ENCODE data around the gene SENP7. TPM values are rescaled to one million over a fixed set of nuclear protein-coding genes. Genes with fewer than 3 reads are reported as not detected.

SENP7 gene
- polyA plus RNA-seq, 2 donors = 4.2 to 6.4 TPM

GRCh38 chr3:101527906-101528305, 14.9 kb upstream of the SENP7 start:
- H3K27me3 ChIP-seq (ENCODE audit: control insufficient read depth in 1 of 2, insufficient read depth in 2 of 2, low read length in 2 of 2) = no peaks in the 10 kb centered on the region
- WGBS, 2 donors = 10 to 35% methylated on average over 1 of the region's 1 CpG
- H3K9me3 ChIP-seq (ENCODE audit: control insufficient read depth in 2 of 2, insufficient read depth in 1 of 2, low read depth in 1 of 2, low read length in 1 of 2) = no peaks in the 10 kb centered on the region
- H3K4me3 ChIP-seq (ENCODE audit: low read depth in 1 of 2, low read length in 2 of 2) = no peak overlapping the region
- H3K27ac ChIP-seq (ENCODE audit: low read depth in 2 of 2, low read length in 1 of 2) = no peak overlapping the region
- no peaks in the 10 kb centered on the region for H3K4me1 ChIP-seq (ENCODE audit: control insufficient read depth in 2 of 2, insufficient read depth in 2 of 2, low read length in 1 of 2)
- H3K36me3 ChIP-seq (ENCODE audit: control insufficient read depth in 2 of 2, insufficient read depth in 2 of 2, low read length in 1 of 2) = no peaks in the 10 kb centered on the region

GRCh38 chr3:101527441-101527840, 14.4 kb upstream of the SENP7 start:
- Histone ChIP-seq H3K4me1 (ENCODE audit: control insufficient read depth in 2 of 2, insufficient read depth in 2 of 2, low read length in 1 of 2) (no peaks in the 10 kb centered on the region), H3K27me3 (ENCODE audit: control insufficient read depth in 1 of 2, insufficient read depth in 2 of 2, low read length in 2 of 2) (no peaks in the 10 kb centered on the region), H3K27ac (ENCODE audit: low read depth in 2 of 2, low read length in 1 of 2) (no peak overlapping the region), H3K9me3 (ENCODE audit: control insufficient read depth in 2 of 2, insufficient read depth in 1 of 2, low read depth in 1 of 2, low read length in 1 of 2) (no peaks in the 10 kb centered on the region), H3K36me3 (ENCODE audit: control insufficient read depth in 2 of 2, insufficient read depth in 2 of 2, low read length in 1 of 2) (no peaks in the 10 kb centered on the region), H3K4me3 (ENCODE audit: low read depth in 1 of 2, low read length in 2 of 2) (no peak overlapping the region)
- 70 to 78% methylated on average over 4 of the region's 4 CpGs for WGBS, 2 donors

- Histone ChIP-seq H3K27ac (ENCODE audit: low read depth in 2 of 2, low read length in 1 of 2) (no peak overlapping the region), H3K9me3 (ENCODE audit: control insufficient read depth in 2 of 2, insufficient read depth in 1 of 2, low read depth in 1 of 2, low read length in 1 of 2) (no peaks in the 10 kb centered on the region), H3K4me1 (ENCODE audit: control insufficient read depth in 2 of 2, insufficient read depth in 2 of 2, low read length in 1 of 2) (no peaks in the 10 kb centered on the region), H3K36me3 (ENCODE audit: control insufficient read depth in 2 of 2, insufficient read depth in 2 of 2, low read length in 1 of 2) (no peaks in the 10 kb centered on the region), H3K4me3 (ENCODE audit: low read depth in 1 of 2, low read length in 2 of 2) (no peak overlapping the region), H3K27me3 (ENCODE audit: control insufficient read depth in 1 of 2, insufficient read depth in 2 of 2, low read length in 2 of 2) (no peaks in the 10 kb centered on the region)
- 49 to 69% methylated on average over 4 of the region's 4 CpGs for WGBS, 2 donors
Measured at GRCh38 chr3:101521211-101521701, 8.2 kb upstream of the SENP7 start.

GRCh38 chr3:101519685-101520365, 6.8 kb upstream of the SENP7 start:
- Histone ChIP-seq H3K9me3 (ENCODE audit: control insufficient read depth in 2 of 2, insufficient read depth in 1 of 2, low read depth in 1 of 2, low read length in 1 of 2) (no peaks in the 10 kb centered on the region), H3K27ac (ENCODE audit: low read depth in 2 of 2, low read length in 1 of 2) (no peak overlapping the region), H3K27me3 (ENCODE audit: control insufficient read depth in 1 of 2, insufficient read depth in 2 of 2, low read length in 2 of 2) (no peaks in the 10 kb centered on the region), H3K36me3 (ENCODE audit: control insufficient read depth in 2 of 2, insufficient read depth in 2 of 2, low read length in 1 of 2) (no peaks in the 10 kb centered on the region), H3K4me1 (ENCODE audit: control insufficient read depth in 2 of 2, insufficient read depth in 2 of 2, low read length in 1 of 2) (no peaks in the 10 kb centered on the region), H3K4me3 (ENCODE audit: low read depth in 1 of 2, low read length in 2 of 2) (no peak overlapping the region)
- WGBS, 2 donors = 69 to 77% methylated on average over 6 of the region's 6 CpGs

- WGBS, 2 donors = 64 to 68% methylated on average over 3 of the region's 3 CpGs
- H3K27ac ChIP-seq (ENCODE audit: low read depth in 2 of 2, low read length in 1 of 2) = no peak overlapping the region
Measured at GRCh38 chr3:101518421-101518871, 5.4 kb upstream of the SENP7 start.

GRCh38 chr3:101513419-101513986, 491 bp upstream of the SENP7 start:
- 10 to 12% methylated on average over 12 of the region's 12 CpGs for WGBS, 2 donors
- H3K36me3 ChIP-seq (ENCODE audit: control insufficient read depth in 2 of 2, insufficient read depth in 2 of 2, low read length in 1 of 2) = no peaks in the 10 kb centered on the region
- no peaks in the 10 kb centered on the region for H3K4me1 ChIP-seq (ENCODE audit: control insufficient read depth in 2 of 2, insufficient read depth in 2 of 2, low read length in 1 of 2)
- no peaks in the 10 kb centered on the region for H3K9me3 ChIP-seq (ENCODE audit: control insufficient read depth in 2 of 2, insufficient read depth in 1 of 2, low read depth in 1 of 2, low read length in 1 of 2)
- no peaks in the 10 kb centered on the region for H3K27me3 ChIP-seq (ENCODE audit: control insufficient read depth in 1 of 2, insufficient read depth in 2 of 2, low read length in 2 of 2)
- H3K27ac ChIP-seq (ENCODE audit: low read depth in 2 of 2, low read length in 1 of 2) = peak overlapping the region; percentile 86 to 91
- H3K4me3 ChIP-seq (ENCODE audit: low read depth in 1 of 2, low read length in 2 of 2) = peak overlapping the region; percentile 69 to 98

More at GRCh38 chr3:101518421-101518871, 5.4 kb upstream of the SENP7 start:
- Histone ChIP-seq H3K36me3 (ENCODE audit: control insufficient read depth in 2 of 2, insufficient read depth in 2 of 2, low read length in 1 of 2) (no peaks in the 10 kb centered on the region), H3K27me3 (ENCODE audit: control insufficient read depth in 1 of 2, insufficient read depth in 2 of 2, low read length in 2 of 2) (no peaks in the 10 kb centered on the region), H3K9me3 (ENCODE audit: control insufficient read depth in 2 of 2, insufficient read depth in 1 of 2, low read depth in 1 of 2, low read length in 1 of 2) (no peaks in the 10 kb centered on the region), H3K4me1 (ENCODE audit: control insufficient read depth in 2 of 2, insufficient read depth in 2 of 2, low read length in 1 of 2) (no peaks in the 10 kb centered on the region), H3K4me3 (ENCODE audit: low read depth in 1 of 2, low read length in 2 of 2) (no peak overlapping the region)

- peak overlapping the region; percentile 86 to 91 for H3K27ac ChIP-seq (ENCODE audit: low read depth in 2 of 2, low read length in 1 of 2)
- WGBS, 2 donors = 0% methylated on average over 9 of the region's 9 CpGs
- no peaks in the 10 kb centered on the region for H3K27me3 ChIP-seq (ENCODE audit: control insufficient read depth in 1 of 2, insufficient read depth in 2 of 2, low read length in 2 of 2)
- H3K9me3 ChIP-seq (ENCODE audit: control insufficient read depth in 2 of 2, insufficient read depth in 1 of 2, low read depth in 1 of 2, low read length in 1 of 2) = no peaks in the 10 kb centered on the region
- no peaks in the 10 kb centered on the region for H3K36me3 ChIP-seq (ENCODE audit: control insufficient read depth in 2 of 2, insufficient read depth in 2 of 2, low read length in 1 of 2)
- no peaks in the 10 kb centered on the region for H3K4me1 ChIP-seq (ENCODE audit: control insufficient read depth in 2 of 2, insufficient read depth in 2 of 2, low read length in 1 of 2)
- peak overlapping the region; percentile 69 to 98 for H3K4me3 ChIP-seq (ENCODE audit: low read depth in 1 of 2, low read length in 2 of 2)
Measured at GRCh38 chr3:101512396-101512645, 691 bp downstream of the SENP7 start.

- Histone ChIP-seq H3K36me3 (ENCODE audit: control insufficient read depth in 2 of 2, insufficient read depth in 2 of 2, low read length in 1 of 2) (no peaks in the 10 kb centered on the region), H3K27ac (ENCODE audit: low read depth in 2 of 2, low read length in 1 of 2) (no peak overlapping the region), H3K9me3 (ENCODE audit: control insufficient read depth in 2 of 2, insufficient read depth in 1 of 2, low read depth in 1 of 2, low read length in 1 of 2) (no peaks in the 10 kb centered on the region), H3K4me3 (ENCODE audit: low read depth in 1 of 2, low read length in 2 of 2) (no peak overlapping the region), H3K4me1 (ENCODE audit: control insufficient read depth in 2 of 2, insufficient read depth in 2 of 2, low read length in 1 of 2) (no peaks in the 10 kb centered on the region), H3K27me3 (ENCODE audit: control insufficient read depth in 1 of 2, insufficient read depth in 2 of 2, low read length in 2 of 2) (no peaks in the 10 kb centered on the region)
- WGBS, 2 donors = 49 to 67% methylated on average over 3 of the region's 3 CpGs
Measured at GRCh38 chr3:101509811-101510210, 3.2 kb downstream of the SENP7 start.

GRCh38 chr3:101509281-101509680, 3.7 kb downstream of the SENP7 start:
- no peak overlapping the region for H3K27ac ChIP-seq (ENCODE audit: low read depth in 2 of 2, low read length in 1 of 2)
- H3K4me3 ChIP-seq (ENCODE audit: low read depth in 1 of 2, low read length in 2 of 2) = no peak overlapping the region
- no peaks in the 10 kb centered on the region for H3K9me3 ChIP-seq (ENCODE audit: control insufficient read depth in 2 of 2, insufficient read depth in 1 of 2, low read depth in 1 of 2, low read length in 1 of 2)
- H3K36me3 ChIP-seq (ENCODE audit: control insufficient read depth in 2 of 2, insufficient read depth in 2 of 2, low read length in 1 of 2) = no peaks in the 10 kb centered on the region
- 77 to 84% methylated on average over 3 of the region's 3 CpGs for WGBS, 2 donors
- H3K4me1 ChIP-seq (ENCODE audit: control insufficient read depth in 2 of 2, insufficient read depth in 2 of 2, low read length in 1 of 2) = no peaks in the 10 kb centered on the region
- H3K27me3 ChIP-seq (ENCODE audit: control insufficient read depth in 1 of 2, insufficient read depth in 2 of 2, low read length in 2 of 2) = no peaks in the 10 kb centered on the region

GRCh38 chr3:101501783-101502182, 11.2 kb downstream of the SENP7 start:
- Histone ChIP-seq H3K9me3 (ENCODE audit: control insufficient read depth in 2 of 2, insufficient read depth in 1 of 2, low read depth in 1 of 2, low read length in 1 of 2) (no peaks in the 10 kb centered on the region), H3K36me3 (ENCODE audit: control insufficient read depth in 2 of 2, insufficient read depth in 2 of 2, low read length in 1 of 2) (no peaks in the 10 kb centered on the region), H3K27me3 (ENCODE audit: control insufficient read depth in 1 of 2, insufficient read depth in 2 of 2, low read length in 2 of 2) (no peaks in the 10 kb centered on the region), H3K4me1 (ENCODE audit: control insufficient read depth in 2 of 2, insufficient read depth in 2 of 2, low read length in 1 of 2) (no peaks in the 10 kb centered on the region), H3K27ac (ENCODE audit: low read depth in 2 of 2, low read length in 1 of 2) (no peak overlapping the region), H3K4me3 (ENCODE audit: low read depth in 1 of 2, low read length in 2 of 2) (no peak overlapping the region)
- 73 to 77% methylated on average over 3 of the region's 3 CpGs for WGBS, 2 donors

Data from esophagus (tissue), 2 donors.